OCI-LY7 (cell line): Measurements from ENCODE around the gene HPSE2.

ENCODE experiments used
- CTCF ChIP-seq: fragments of 200-600 bp; sonication (generic); conservative IDR thresholded peaks from 2 replicates; pipeline ENCODE4 v1.5.1; 2014; ENCODE audit warnings: mild to moderate bottlenecking, antibody characterized with exemption, low read length, moderate library complexity, mixed read lengths
- EZH2phosphoT487 ChIP-seq: fragments of 200-600 bp; sonication (generic); IDR thresholded peaks from 2 replicates; pipeline ENCODE4 v1.6.1; 2018; ENCODE audit warnings: low read depth, borderline replicate concordance, mild to moderate bottlenecking, mixed run types, antibody characterized with exemption, low read length, moderate library complexity, mixed read lengths

DNA sequence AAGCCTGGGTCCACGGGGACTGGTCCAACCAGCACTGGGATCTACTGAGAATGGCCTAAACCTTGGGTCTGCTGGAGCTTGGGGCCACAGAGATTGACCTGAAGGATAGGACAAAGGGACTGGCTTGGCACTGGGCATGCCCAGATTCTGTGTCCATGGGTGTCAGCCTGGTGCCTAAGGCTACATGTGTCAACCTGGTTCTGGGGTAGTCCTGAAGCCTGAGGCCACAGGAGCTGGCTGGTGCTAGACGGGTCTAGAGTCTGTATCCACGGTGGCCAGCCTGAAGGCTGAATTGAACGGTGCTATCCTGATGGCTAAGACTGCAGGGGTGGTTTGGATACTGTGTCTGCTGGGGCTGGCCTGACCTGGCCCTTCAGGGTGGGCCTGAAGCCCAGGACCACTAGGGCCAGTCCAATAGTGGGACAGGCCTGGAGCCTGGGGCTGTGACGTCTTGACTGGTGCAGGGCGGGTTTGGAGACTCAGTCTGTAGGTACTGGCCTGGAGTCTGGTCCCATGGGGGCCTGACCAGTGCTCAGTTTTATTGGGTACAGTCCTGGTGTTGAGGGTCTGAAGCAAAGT is 636.5 kb downstream of the HPSE2 start:
- TF ChIP-seq CTCF, result no peak
- TF ChIP-seq EZH2phosphoT487, result no peak
